GM12878 (cell line): ENCODE results near the gene METRNL. TPM values are rescaled to one million over a fixed set of nuclear protein-coding genes. Genes with fewer than 3 reads are reported as not detected.

Experiments
- ATAC-seq: fragments of 200-7000 bp; cut with Tn5 transposase; 3 replicates; pipeline ENCODE4 v1.9.1; 2020; ENCODE audit warnings: mild to moderate bottlenecking, moderate library complexity
- BruUV-seq: library from RNA; stranded (reverse); fragments of 400-500 nt; replicated peaks from 2 replicates; lab custom pipeline; 2021; lab: Mats Ljungman, UMichigan
- CTCF ChIA-PET: fragments of 300-600 bp; sonication (Branson Sonifier 250); formaldehyde crosslinking; extraction: SDS; loops from one replicate; lab custom pipeline; 2021; ENCODE audit warnings: inconsistent platforms; lab: Yijun Ruan, JAX
- POLR2A ChIA-PET: fragments of 350-600 bp; formaldehyde crosslinking; extraction: SDS; loops from one replicate; lab custom pipeline; 2021; ENCODE audit warnings: inconsistent platforms; lab: Charles Lee
- RAD21 ChIA-PET: fragments of 300-600 bp; sonication (Branson Sonifier 250); formaldehyde crosslinking; loops from one replicate; lab custom pipeline; 2023; ENCODE audit warnings: antibody characterized with exemption; ENCODE audit not compliant: unreplicated experiment; lab: Charles Lee
- SMC1A ChIA-PET: fragments of 300-600 bp; sonication (Branson Sonifier 250); formaldehyde crosslinking; loops from one replicate; lab custom pipeline; 2023; ENCODE audit not compliant: unreplicated experiment, uncharacterized antibody; lab: Charles Lee
- DNase-seq: peaks from one replicate; pipeline ENCODE4 v3.0.0-alpha.2; 2011; ENCODE audit warnings: low read depth, low spot score
- FAIRE-seq: peaks from 3 replicates; lab custom pipeline; 2011; peaks lifted over from hg19 to GRCh38; lab: Jason Lieb, UNC
- H2AFZ ChIP-seq: 2 replicates; pipeline ENCODE4 v1.6.0; 2011; ENCODE audit warnings: low read depth, low read length, control low read depth; ENCODE audit not compliant: control insufficient read depth
- H3K27ac ChIP-seq: 2 replicates; pipeline ENCODE4 v1.5.1; 2011; ENCODE audit warnings: control low read depth; ENCODE audit not compliant: control insufficient read depth, insufficient read depth
- H3K27me3 ChIP-seq, 2 experiments: replicated peaks in 1 of 2; 2 replicates each; pipeline versions ENCODE4 v1.6.0 to v1.6.1; 2011; ENCODE audit warnings: low read length in 1 of 2; ENCODE audit not compliant: control insufficient read depth in 2 of 2, insufficient read depth in 2 of 2
- H3K36me3 ChIP-seq, 2 experiments: 2 replicates each; pipeline ENCODE4 v1.5.1; 2011; ENCODE audit warnings: low read length in 1 of 2; ENCODE audit not compliant: control insufficient read depth in 2 of 2, insufficient read depth in 2 of 2
- H3K4me1 ChIP-seq: 2 replicates; pipeline ENCODE4 v1.6.1; 2011; ENCODE audit warnings: mild to moderate bottlenecking, low read length, moderate library complexity, mixed read lengths; ENCODE audit not compliant: control insufficient read depth, insufficient read depth
- H3K4me2 ChIP-seq: 2 replicates; pipeline ENCODE4 v1.6.0; 2011; ENCODE audit warnings: control low read depth; ENCODE audit not compliant: control insufficient read depth, insufficient read depth
- H3K4me3 ChIP-seq: fragments of 200-600 bp; sonication (generic); 2 replicates; pipeline ENCODE4 v1.5.1; 2016
- H3K79me2 ChIP-seq: 2 replicates; pipeline ENCODE4 v1.6.0; 2011; ENCODE audit warnings: low read length; ENCODE audit not compliant: control insufficient read depth, insufficient read depth
- H3K9ac ChIP-seq: 2 replicates; pipeline ENCODE4 v1.8.0; 2011; ENCODE audit warnings: low read length, control low read depth, mixed read lengths; ENCODE audit not compliant: control insufficient read depth, insufficient read depth
- H3K9me3 ChIP-seq: replicated peaks from 3 replicates; pipeline ENCODE4 v1.5.1; 2011; ENCODE audit warnings: mild to moderate bottlenecking, low read length; ENCODE audit not compliant: control insufficient read depth, insufficient read depth
- H4K20me1 ChIP-seq: 2 replicates; pipeline ENCODE4 v1.6.0; 2011; ENCODE audit not compliant: control insufficient read depth, insufficient read depth
- EGR1 ChIP-seq, 2 experiments: IDR thresholded peaks; 1 replicate in 1 of 2; 2 replicates in 1 of 2; pipeline ENCODE4 v1.6.1; 2011 to 2012; ENCODE audit warnings: low read depth in 2 of 2, low read length in 2 of 2, borderline replicate concordance in 1 of 2, mild to moderate bottlenecking in 1 of 2, moderate library complexity in 1 of 2
- LARP7 ChIP-seq: fragments of 450-650 bp; IDR thresholded peaks from 2 replicates; pipeline ENCODE4 v1.6.1; 2017; ENCODE audit warnings: mild to moderate bottlenecking
- MLLT1 ChIP-seq: fragments of 450-650 bp; IDR thresholded peaks from 2 replicates; pipeline ENCODE4 v1.6.1; 2016; ENCODE audit warnings: mild to moderate bottlenecking
- MTA2 ChIP-seq: fragments of 450-650 bp; IDR thresholded peaks from 2 replicates; pipeline ENCODE4 v1.6.1; 2016; ENCODE audit warnings: low read depth, mild to moderate bottlenecking, moderate library complexity
- POLR2A ChIP-seq: IDR thresholded peaks from 2 replicates; pipeline ENCODE4 v1.6.1; 2011; ENCODE audit warnings: low read depth, mild to moderate bottlenecking, low read length
- POU2F2 ChIP-seq: IDR thresholded peaks from 3 replicates; pipeline ENCODE4 v1.6.1; 2011; ENCODE audit warnings: low read depth, mild to moderate bottlenecking, low read length, borderline replicate concordance
- REST ChIP-seq: IDR thresholded peaks from 2 replicates; pipeline ENCODE4 v1.6.1; 2012; ENCODE audit warnings: mild to moderate bottlenecking, low read depth, low read length
- SIN3A ChIP-seq: IDR thresholded peaks from 2 replicates; pipeline ENCODE4 v1.6.1; 2012; ENCODE audit warnings: low read depth, low read length, improper control_type of control experiment
- WRNIP1 ChIP-seq: IDR thresholded peaks from 2 replicates; pipeline ENCODE4 v1.6.1; 2011; ENCODE audit warnings: low read depth, low read length, improper control_type of control experiment, borderline replicate concordance
- YY1 ChIP-seq: IDR thresholded peaks from 2 replicates; pipeline ENCODE4 v1.6.1; 2011; ENCODE audit warnings: low read depth, mild to moderate bottlenecking, low read length
- WGBS: methylation state at CpG from one replicate; pipeline ENCODE4 v1.1.6; 2016; ENCODE audit warnings: low lambda C conversion rate; ENCODE audit not compliant: insufficient replicate concordance, insufficient coverage; ENCODE audit errors: missing lambda C conversion rate; 5-methylcytosine and 5-hydroxymethylcytosine counted together
- in situ Hi-C: fragments of 300-500 bp; cut with MboI; formaldehyde crosslinking; loops from 9 replicates; pipeline ENCODE4 v1.14.3; 2018; ENCODE audit warnings: mixed read lengths
- intact Hi-C: fragments of 100-400 bp; cut with micrococcal nuclease; formaldehyde crosslinking; loops from one replicate; pipeline ENCODE4 v1.14.2; 2022; ENCODE audit not compliant: unreplicated experiment
- polyA plus RNA-seq, 11 experiments: library from polyadenylated mRNA; depleted of rRNA in 4 of 11; unstranded in 6 of 11; stranded (reverse) in 5 of 11; fragments of >200 nt; fragmentation: Nextera tagmentation in 4 of 11; fragmentation: Illumina TruSeq in 1 of 11; extraction: Ambion mirVana in 4 of 11; extraction: Trizol in 1 of 11; gene quantifications; 1 replicate in 1 of 11; 2 replicates in 10 of 11; pipeline versions ENCODE4 v1.2.1 to v1.2.3, GENCODE V29; 2011 to 2016; ENCODE audit warnings: inconsistent platforms in 2 of 11, missing spikeins in 2 of 11, low read depth in 1 of 11
- total RNA-seq, 4 experiments: library from RNA; depleted of rRNA in 3 of 4; stranded (reverse); fragments of >200 nt in 3 of 4; fragmentation: Illumina TruSeq in 1 of 4; extraction: Trizol in 1 of 4; gene quantifications; 2 replicates each; pipeline versions ENCODE4 v1.2.1 to v1.2.3, GENCODE V29; 2013 to 2021
- TF ChIP-seq, protein P1 (sequence below): fragments of 450-650 bp; IDR thresholded peaks from 2 replicates; pipeline ENCODE4 v1.6.1; 2018; ENCODE audit warnings: borderline replicate concordance, mild to moderate bottlenecking; ENCODE audit not compliant: partially characterized antibody

METRNL gene
- total and polyA plus RNA-seq, 10 of the 15 experiments (the other 5 are each of a cell fraction or from before 2014, with no cell fraction given) = 0.05 to 3.7 (median 0.48) TPM; not detected in 2

DNA sequence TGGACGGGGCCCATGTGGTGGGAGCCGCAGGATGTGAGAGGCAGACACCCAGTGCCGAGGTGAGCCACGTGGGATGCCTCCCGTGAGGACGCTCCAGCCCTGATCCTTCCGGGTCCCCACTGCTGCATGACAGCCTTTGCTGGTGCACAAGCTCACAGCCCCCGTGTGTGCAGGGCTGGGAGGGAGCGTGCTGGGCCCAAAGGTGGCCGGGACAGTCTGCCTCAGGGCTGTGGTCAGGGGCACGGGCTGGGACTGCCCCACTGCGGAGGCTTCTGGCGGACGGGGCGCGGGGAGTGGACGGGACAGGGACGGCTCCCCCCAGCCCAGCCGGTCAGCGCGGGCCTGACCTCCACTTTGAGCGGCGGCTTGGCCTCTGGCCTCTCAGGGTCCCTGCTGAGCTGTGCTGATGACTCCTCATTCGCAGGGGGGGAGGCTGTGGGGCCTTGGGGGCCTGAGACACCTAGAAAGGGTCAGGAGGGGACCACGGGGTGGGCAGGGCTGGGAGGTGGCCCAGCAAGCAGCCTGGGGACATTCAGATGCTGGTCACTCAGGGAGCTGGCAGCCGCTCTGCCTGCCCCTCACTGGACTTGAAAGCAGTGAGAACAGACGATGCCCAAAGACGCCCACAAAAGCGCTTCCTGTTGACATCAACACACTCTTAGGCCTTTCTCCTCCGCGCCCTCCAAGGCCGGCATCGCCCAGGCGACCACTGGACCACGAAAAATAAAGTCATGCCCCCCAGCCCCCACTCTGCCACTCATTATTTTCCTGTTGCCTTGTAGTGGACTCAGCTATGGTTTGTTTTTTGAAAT, 9.3 kb upstream of the METRNL start:
- CTCF ChIA-PET = no interaction called here
- no peak overlapping the region for H3K4me2 ChIP-seq
- intact Hi-C loops = no loop called here
- H3K79me2 ChIP-seq = no peaks in the 10 kb centered on the region
- H3K36me3 ChIP-seq = no peaks in the 10 kb centered on the region
- FAIRE-seq (no peak), ATAC-seq (no peak)
- no peaks in the 10 kb centered on the region for H4K20me1 ChIP-seq
- no peak overlapping the region for H3K27ac ChIP-seq
- H3K4me3 ChIP-seq = no peak overlapping the region
- BruUV-seq = no TSS peak
- POLR2A ChIA-PET = no interaction called here
- no peaks in the 10 kb centered on the region for H3K9me3 ChIP-seq
- RAD21 ChIA-PET = no interaction called here
- no peaks in the 10 kb centered on the region for H3K27me3 ChIP-seq
- SMC1A ChIA-PET = no interaction called here
- no peaks in the 10 kb centered on the region for H3K4me1 ChIP-seq
- TF ChIP-seq YY1 = no peak
- TF ChIP-seq POU2F2 = no peak
- TF ChIP-seq WRNIP1 = no peak
- TF ChIP-seq EGR1 (IDR thresholded peaks at IDR 0.05; ENCODE audit: borderline replicate concordance in 1 of 2, low read depth in 2 of 2, low read length in 2 of 2) = no peak
- TF ChIP-seq, protein P1, sequence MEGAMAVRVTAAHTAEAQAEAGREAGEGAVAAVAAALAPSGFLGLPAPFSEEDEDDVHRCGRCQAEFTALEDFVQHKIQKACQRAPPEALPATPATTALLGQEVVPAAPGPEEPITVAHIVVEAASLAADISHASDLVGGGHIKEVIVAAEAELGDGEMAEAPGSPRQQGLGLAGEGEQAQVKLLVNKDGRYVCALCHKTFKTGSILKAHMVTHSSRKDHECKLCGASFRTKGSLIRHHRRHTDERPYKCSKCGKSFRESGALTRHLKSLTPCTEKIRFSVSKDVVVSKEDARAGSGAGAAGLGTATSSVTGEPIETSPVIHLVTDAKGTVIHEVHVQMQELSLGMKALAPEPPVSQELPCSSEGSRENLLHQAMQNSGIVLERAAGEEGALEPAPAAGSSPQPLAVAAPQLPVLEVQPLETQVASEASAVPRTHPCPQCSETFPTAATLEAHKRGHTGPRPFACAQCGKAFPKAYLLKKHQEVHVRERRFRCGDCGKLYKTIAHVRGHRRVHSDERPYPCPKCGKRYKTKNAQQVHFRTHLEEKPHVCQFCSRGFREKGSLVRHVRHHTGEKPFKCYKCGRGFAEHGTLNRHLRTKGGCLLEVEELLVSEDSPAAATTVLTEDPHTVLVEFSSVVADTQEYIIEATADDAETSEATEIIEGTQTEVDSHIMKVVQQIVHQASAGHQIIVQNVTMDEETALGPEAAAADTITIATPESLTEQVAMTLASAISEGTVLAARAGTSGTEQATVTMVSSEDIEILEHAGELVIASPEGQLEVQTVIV = no peak
- TF ChIP-seq LARP7 = no peak
- no peak for TF ChIP-seq MTA2
- no peak for TF ChIP-seq REST
- no peak for TF ChIP-seq POLR2A
- TF ChIP-seq SIN3A = no peak
- no peak for TF ChIP-seq MLLT1
- TF ChIP-seq, all 136 proteins: peak for 0
- WGBS = 46% methylated on average over 22 of the region's 35 CpGs
- Histone ChIP-seq H3K9ac (no peak overlapping the region), H2AFZ (no peak overlapping the region)
- no peak for DNase-seq
- in situ Hi-C loops = no loop called here
